ENCODE measurements around the gene CNOT1.

DNA sequence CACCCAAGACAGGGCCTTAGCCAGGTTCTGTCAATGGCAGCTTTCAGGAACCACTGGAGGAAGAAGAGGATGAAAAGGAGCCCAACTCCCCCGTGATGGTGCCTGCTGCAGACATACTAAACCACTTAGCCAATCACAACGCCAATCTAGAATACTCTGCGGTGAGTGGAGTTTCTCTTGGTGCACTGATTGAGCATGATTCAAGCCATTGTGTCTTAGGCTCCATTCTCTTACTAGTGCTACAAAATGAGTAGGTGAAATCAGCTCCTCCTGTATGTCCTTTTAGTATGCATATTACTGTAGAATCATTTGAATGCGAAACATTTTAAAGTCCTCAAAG, 112.9 kb downstream of the CNOT1 start:
- TF ChIP-seq CTCF (IDR thresholded peaks at IDR 0.05; ENCODE audit: poor library complexity, severe bottlenecking) (no peak), RAD21 (conservative IDR thresholded peaks at IDR 0.05) (no peak), EZH2 (IDR thresholded peaks at IDR 0.05; ENCODE audit: borderline replicate concordance, insufficient read depth, low read length, poor library complexity, severe bottlenecking) (no peak), POLR2AphosphoS5 (IDR thresholded peaks at IDR 0.05) (no peak), TAF1 (IDR thresholded peaks at IDR 0.05; ENCODE audit: low read depth) (no peak), EP300 (conservative IDR thresholded peaks at IDR 0.05; ENCODE audit: poor library complexity, severe bottlenecking) (no peak)
- TF ChIP-seq, protein P1, sequence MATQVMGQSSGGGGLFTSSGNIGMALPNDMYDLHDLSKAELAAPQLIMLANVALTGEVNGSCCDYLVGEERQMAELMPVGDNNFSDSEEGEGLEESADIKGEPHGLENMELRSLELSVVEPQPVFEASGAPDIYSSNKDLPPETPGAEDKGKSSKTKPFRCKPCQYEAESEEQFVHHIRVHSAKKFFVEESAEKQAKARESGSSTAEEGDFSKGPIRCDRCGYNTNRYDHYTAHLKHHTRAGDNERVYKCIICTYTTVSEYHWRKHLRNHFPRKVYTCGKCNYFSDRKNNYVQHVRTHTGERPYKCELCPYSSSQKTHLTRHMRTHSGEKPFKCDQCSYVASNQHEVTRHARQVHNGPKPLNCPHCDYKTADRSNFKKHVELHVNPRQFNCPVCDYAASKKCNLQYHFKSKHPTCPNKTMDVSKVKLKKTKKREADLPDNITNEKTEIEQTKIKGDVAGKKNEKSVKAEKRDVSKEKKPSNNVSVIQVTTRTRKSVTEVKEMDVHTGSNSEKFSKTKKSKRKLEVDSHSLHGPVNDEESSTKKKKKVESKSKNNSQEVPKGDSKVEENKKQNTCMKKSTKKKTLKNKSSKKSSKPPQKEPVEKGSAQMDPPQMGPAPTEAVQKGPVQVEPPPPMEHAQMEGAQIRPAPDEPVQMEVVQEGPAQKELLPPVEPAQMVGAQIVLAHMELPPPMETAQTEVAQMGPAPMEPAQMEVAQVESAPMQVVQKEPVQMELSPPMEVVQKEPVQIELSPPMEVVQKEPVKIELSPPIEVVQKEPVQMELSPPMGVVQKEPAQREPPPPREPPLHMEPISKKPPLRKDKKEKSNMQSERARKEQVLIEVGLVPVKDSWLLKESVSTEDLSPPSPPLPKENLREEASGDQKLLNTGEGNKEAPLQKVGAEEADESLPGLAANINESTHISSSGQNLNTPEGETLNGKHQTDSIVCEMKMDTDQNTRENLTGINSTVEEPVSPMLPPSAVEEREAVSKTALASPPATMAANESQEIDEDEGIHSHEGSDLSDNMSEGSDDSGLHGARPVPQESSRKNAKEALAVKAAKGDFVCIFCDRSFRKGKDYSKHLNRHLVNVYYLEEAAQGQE (IDR thresholded peaks at IDR 0.05; ENCODE audit: borderline replicate concordance) = no peak
